SK-N-SH treated with all-trans-retinoic acid at 6 μM for 48 hours (cell line): ENCODE results near the gene UPK1A.

ENCODE experiments used
- ATAC-seq: fragments of 200-7000 bp; cut with Tn5 transposase; 3 replicates; pipeline ENCODE4 v1.9.1; 2020; ENCODE audit warnings: mild to moderate bottlenecking, moderate library complexity
- CSDC2 ChIP-seq: fragments of 250-450 bp; sonication (Bioruptor Pico); IDR thresholded peaks from 2 replicates; pipeline ENCODE4 v1.5.0; 2020; ENCODE audit warnings: mild to moderate bottlenecking, moderate library complexity
- ESRRG ChIP-seq: fragments of 250-450 bp; sonication (Bioruptor Pico); IDR thresholded peaks from 2 replicates; pipeline ENCODE4 v1.6.1; 2021; ENCODE audit warnings: mild to moderate bottlenecking
- TCF4 ChIP-seq: fragments of 250-450 bp; sonication (Bioruptor Pico); IDR thresholded peaks from 2 replicates; pipeline ENCODE4 v1.8.0; 2021; ENCODE audit warnings: mild to moderate bottlenecking, moderate library complexity, borderline replicate concordance
- TOX ChIP-seq: fragments of 250-450 bp; sonication (Bioruptor Pico); IDR thresholded peaks from 2 replicates; pipeline ENCODE4 v1.8.0; 2021; ENCODE audit warnings: mild to moderate bottlenecking, moderate library complexity, borderline replicate concordance
- ZFP3 ChIP-seq: fragments of 250-450 bp; sonication (Bioruptor Pico); IDR thresholded peaks from 2 replicates; pipeline ENCODE4 v1.5.0; 2020; ENCODE audit warnings: mild to moderate bottlenecking, moderate library complexity
- TF ChIP-seq, protein P1 (sequence below): fragments of 250-450 bp; sonication (Bioruptor Pico); IDR thresholded peaks from 2 replicates; pipeline ENCODE4 v1.8.0; 2020; ENCODE audit warnings: mild to moderate bottlenecking, moderate library complexity, borderline replicate concordance
- TF ChIP-seq, protein P2 (sequence below): fragments of 250-450 bp; sonication (Bioruptor Pico); IDR thresholded peaks from 2 replicates; pipeline ENCODE4 v1.5.0; 2020; ENCODE audit warnings: mild to moderate bottlenecking, moderate library complexity
- TF ChIP-seq, protein P3 (sequence below): fragments of 250-450 bp; sonication (Bioruptor Pico); IDR thresholded peaks from 2 replicates; pipeline ENCODE4 v1.5.1; 2020; ENCODE audit warnings: low read depth, mild to moderate bottlenecking, moderate library complexity
- TF ChIP-seq, protein P4 (sequence below): fragments of 250-450 bp; sonication (Bioruptor Pico); IDR thresholded peaks from 2 replicates; pipeline ENCODE4 v1.8.0; 2021; ENCODE audit warnings: low read depth, mild to moderate bottlenecking, moderate library complexity, borderline replicate concordance

UPK1A gene

DNA sequence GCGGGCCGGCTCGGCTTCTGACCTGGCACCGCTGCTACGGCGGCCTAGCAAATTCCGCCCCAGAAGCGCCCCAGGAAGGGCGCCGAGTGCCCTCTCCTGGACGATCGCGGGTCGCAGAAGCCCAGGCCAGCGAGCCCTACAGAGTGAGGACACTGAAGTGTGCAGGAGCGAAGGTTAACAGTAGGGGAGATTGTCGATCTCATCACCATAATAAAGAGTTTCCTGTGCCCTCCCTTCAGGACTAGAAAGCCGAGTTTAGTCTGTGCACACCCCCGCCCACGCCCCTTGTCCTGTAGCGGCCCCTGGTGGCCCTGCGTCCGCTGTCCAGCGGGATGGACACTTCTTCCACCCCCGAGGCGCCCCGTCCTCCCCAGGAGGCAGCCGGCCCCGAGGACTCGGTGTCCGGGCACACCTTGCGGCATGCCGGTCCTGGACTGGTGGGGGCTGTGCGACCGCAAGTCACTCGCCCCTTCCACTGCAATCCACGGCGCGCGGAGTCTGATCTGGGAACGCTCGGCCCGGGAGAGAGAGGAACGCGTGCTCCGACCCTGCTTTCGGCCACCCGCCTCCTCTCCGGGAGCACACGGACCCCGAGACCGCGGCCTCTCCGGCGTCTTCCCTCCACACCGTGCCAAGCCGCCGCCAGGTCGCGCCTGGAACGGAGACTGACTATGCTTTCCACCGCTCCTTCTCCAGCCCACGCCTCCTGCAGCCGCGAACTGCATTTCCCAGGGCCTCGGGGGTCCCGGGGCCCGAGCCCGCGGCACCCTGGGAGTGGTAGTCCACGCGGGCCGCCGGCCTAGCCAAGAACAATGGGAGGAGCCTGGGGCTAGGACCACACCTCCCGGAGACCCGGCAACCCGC is 50.7 kb downstream of the UPK1A start:
- ATAC-seq = peak; percentile 91
- TF ChIP-seq, protein P1, sequence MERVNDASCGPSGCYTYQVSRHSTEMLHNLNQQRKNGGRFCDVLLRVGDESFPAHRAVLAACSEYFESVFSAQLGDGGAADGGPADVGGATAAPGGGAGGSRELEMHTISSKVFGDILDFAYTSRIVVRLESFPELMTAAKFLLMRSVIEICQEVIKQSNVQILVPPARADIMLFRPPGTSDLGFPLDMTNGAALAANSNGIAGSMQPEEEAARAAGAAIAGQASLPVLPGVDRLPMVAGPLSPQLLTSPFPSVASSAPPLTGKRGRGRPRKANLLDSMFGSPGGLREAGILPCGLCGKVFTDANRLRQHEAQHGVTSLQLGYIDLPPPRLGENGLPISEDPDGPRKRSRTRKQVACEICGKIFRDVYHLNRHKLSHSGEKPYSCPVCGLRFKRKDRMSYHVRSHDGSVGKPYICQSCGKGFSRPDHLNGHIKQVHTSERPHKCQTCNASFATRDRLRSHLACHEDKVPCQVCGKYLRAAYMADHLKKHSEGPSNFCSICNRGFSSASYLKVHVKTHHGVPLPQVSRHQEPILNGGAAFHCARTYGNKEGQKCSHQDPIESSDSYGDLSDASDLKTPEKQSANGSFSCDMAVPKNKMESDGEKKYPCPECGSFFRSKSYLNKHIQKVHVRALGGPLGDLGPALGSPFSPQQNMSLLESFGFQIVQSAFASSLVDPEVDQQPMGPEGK (CRISPR knock-in tag) = no peak
- TF ChIP-seq, protein P2, sequence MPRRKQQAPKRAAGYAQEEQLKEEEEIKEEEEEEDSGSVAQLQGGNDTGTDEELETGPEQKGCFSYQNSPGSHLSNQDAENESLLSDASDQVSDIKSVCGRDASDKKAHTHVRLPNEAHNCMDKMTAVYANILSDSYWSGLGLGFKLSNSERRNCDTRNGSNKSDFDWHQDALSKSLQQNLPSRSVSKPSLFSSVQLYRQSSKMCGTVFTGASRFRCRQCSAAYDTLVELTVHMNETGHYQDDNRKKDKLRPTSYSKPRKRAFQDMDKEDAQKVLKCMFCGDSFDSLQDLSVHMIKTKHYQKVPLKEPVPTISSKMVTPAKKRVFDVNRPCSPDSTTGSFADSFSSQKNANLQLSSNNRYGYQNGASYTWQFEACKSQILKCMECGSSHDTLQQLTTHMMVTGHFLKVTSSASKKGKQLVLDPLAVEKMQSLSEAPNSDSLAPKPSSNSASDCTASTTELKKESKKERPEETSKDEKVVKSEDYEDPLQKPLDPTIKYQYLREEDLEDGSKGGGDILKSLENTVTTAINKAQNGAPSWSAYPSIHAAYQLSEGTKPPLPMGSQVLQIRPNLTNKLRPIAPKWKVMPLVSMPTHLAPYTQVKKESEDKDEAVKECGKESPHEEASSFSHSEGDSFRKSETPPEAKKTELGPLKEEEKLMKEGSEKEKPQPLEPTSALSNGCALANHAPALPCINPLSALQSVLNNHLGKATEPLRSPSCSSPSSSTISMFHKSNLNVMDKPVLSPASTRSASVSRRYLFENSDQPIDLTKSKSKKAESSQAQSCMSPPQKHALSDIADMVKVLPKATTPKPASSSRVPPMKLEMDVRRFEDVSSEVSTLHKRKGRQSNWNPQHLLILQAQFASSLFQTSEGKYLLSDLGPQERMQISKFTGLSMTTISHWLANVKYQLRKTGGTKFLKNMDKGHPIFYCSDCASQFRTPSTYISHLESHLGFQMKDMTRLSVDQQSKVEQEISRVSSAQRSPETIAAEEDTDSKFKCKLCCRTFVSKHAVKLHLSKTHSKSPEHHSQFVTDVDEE = peak; percentile 86
- 0 out of 2 replicates have a peak, but pooled peaks have one; percentile 35 for TF ChIP-seq CSDC2
- TF ChIP-seq ZFP3 (CRISPR knock-in tag) = peak; percentile 31; the same call in 1 of the 2 replicates
- no peak for TF ChIP-seq TOX (CRISPR knock-in tag)
- TF ChIP-seq, all 23 proteins: peak for 3

DNA sequence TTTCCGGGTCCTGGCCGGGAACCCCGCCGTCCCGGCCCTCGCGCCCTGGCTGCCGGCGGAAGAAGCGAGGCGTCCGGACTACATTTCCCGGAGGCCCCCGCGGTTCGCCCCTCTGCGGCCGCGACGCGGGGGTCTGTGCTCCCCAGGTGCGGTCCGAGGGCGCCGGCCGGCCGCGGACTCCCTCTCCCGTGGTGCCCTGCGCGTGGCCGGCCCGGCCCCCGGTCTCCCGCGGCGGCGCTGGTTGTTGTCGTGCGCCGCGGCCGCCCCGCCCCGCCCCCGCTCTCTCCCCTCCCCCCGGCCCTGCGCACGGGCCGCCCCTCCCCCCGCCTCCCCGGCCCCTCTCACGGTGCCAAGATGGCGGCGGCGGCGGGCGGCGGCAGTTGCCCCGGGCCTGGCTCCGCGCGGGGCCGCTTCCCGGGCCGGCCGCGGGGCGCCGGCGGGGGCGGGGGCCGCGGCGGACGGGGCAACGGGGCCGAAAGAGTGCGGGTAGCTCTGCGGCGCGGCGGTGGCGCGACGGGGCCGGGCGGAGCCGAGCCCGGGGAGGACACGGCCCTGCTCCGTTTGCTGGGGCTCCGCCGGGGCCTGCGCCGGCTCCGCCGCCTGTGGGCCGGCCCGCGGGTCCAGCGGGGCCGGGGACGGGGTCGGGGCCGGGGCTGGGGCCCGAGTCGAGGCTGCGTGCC is 51.5 kb downstream of the UPK1A start, which contains the start of gene KMT2B:
Gene KMT2B (plus strand): TSS at position 339 of the 680 bp plus-strand sequence. CDS start 16 bp downstream, at position 355.
- TF ChIP-seq, protein P3, sequence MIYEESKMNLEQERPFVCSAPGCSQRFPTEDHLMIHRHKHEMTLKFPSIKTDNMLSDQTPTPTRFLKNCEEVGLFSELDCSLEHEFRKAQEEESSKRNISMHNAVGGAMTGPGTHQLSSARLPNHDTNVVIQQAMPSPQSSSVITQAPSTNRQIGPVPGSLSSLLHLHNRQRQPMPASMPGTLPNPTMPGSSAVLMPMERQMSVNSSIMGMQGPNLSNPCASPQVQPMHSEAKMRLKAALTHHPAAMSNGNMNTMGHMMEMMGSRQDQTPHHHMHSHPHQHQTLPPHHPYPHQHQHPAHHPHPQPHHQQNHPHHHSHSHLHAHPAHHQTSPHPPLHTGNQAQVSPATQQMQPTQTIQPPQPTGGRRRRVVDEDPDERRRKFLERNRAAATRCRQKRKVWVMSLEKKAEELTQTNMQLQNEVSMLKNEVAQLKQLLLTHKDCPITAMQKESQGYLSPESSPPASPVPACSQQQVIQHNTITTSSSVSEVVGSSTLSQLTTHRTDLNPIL (CRISPR knock-in tag) = no peak
- TF ChIP-seq TCF4 (CRISPR knock-in tag) = no peak
- TF ChIP-seq, protein P2 = peak; percentile 1; the same call in 1 of the 2 replicates
- no peak for TF ChIP-seq ESRRG (CRISPR knock-in tag)
- peak; percentile 69; the same call in 2 of the 3 replicates for ATAC-seq

DNA sequence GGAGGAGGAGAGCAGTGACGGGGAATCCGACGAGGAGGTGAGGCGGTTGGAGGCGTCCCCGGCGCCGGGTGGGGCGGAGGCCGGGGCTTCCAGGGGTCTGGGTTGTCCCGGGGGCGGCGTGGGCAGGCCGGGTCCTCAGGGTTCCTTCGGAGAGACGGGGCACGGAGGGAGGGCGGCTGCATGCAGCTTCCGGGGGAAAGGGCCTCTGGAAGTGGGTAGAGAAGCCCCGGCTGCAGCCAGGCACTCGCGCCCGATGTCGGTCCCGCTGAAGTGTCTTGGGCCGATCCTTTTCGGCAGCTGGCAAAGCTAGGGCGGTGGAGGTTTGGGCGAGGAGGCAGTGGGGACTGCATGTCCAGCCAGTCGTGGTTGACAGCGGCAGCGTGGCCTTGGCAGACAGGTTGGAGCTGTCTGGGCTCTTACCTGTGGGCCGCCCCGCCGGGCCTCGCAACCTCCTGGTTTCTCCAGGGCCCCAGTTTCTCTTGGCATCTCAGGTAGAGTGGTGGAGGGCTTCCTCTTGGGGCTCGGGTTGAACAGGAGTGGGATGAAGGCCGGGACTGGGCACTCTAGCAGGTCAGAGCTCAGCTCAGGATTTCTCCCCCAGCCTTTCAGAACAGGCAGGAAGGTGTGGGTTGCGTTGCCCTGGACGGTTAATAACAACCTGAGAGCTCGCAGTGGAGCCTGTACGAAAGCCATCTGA is 52.2 kb downstream of the UPK1A start:
- no peak for ATAC-seq
- TF ChIP-seq, protein P1 (CRISPR knock-in tag) = no peak
- no peak for TF ChIP-seq TCF4 (CRISPR knock-in tag)
- TF ChIP-seq, protein P4, sequence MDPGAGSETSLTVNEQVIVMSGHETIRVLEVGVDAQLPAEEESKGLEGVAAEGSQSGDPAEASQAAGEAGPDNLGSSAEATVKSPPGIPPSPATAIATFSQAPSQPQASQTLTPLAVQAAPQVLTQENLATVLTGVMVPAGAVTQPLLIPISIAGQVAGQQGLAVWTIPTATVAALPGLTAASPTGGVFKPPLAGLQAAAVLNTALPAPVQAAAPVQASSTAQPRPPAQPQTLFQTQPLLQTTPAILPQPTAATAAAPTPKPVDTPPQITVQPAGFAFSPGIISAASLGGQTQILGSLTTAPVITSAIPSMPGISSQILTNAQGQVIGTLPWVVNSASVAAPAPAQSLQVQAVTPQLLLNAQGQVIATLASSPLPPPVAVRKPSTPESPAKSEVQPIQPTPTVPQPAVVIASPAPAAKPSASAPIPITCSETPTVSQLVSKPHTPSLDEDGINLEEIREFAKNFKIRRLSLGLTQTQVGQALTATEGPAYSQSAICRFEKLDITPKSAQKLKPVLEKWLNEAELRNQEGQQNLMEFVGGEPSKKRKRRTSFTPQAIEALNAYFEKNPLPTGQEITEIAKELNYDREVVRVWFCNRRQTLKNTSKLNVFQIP = no peak
